Kidney (tissue), 14 donors: ENCODE measurements around the gene ZBTB44. TPM values are rescaled to one million over a fixed set of nuclear protein-coding genes. Genes with fewer than 3 reads are reported as not detected.
A peak's percentile ranks its signal among the peaks of the same experiment; 100 is the strongest.

Source experiments
- DNase-seq, 5 donors: peaks; one replicate each; pipeline ENCODE4 v3.0.0-alpha.2; 2013 to 2020
- FAIRE-seq: peaks from 2 replicates; lab custom pipeline; 2012; peaks lifted over from hg19 to GRCh38; lab: Jason Lieb, UNC
- H3K27ac ChIP-seq, 2 donors: one replicate each; pipeline ENCODE4 v1.7.0; 2013; ENCODE audit warnings: low read depth in 2 of 2, low read length in 2 of 2, inconsistent platforms in 1 of 2
- H3K27me3 ChIP-seq: one replicate; pipeline ENCODE4 v1.7.1; 2013; ENCODE audit warnings: low read length, inconsistent platforms; ENCODE audit not compliant: control insufficient read depth, insufficient read depth
- H3K36me3 ChIP-seq, 3 donors: one replicate each; pipeline versions ENCODE4 v1.7.0 to v1.7.1; 2013; ENCODE audit warnings: low read length in 3 of 3, control low read depth in 1 of 3, inconsistent platforms in 1 of 3; ENCODE audit not compliant: insufficient read depth in 3 of 3, control insufficient read depth in 2 of 3
- H3K4me1 ChIP-seq, 3 donors: one replicate each; pipeline versions ENCODE4 v1.7.0 to v1.7.1; 2013; ENCODE audit warnings: low read length in 3 of 3, inconsistent platforms in 1 of 3, low read depth in 1 of 3; ENCODE audit not compliant: control insufficient read depth in 2 of 3, insufficient read depth in 2 of 3
- H3K4me3 ChIP-seq, 3 donors: one replicate each; pipeline versions ENCODE4 v1.7.0 to v1.8.1; 2013; ENCODE audit warnings: low read length in 3 of 3, control low read depth in 1 of 3, inconsistent platforms in 1 of 3
- H3K9ac ChIP-seq, 3 donors: one replicate each; pipeline versions ENCODE4 v1.7.0 to v1.7.1; 2013; ENCODE audit warnings: low read length in 3 of 3, control low read depth in 1 of 3, inconsistent platforms in 1 of 3
- H3K9me3 ChIP-seq, 3 donors: one replicate each; pipeline versions ENCODE4 v1.7.0 to v1.7.1; 2013; ENCODE audit warnings: low read length in 3 of 3, control low read depth in 1 of 3, inconsistent platforms in 1 of 3; ENCODE audit not compliant: control insufficient read depth in 2 of 3, insufficient read depth in 1 of 3
- CTCF ChIP-seq: IDR thresholded peaks from 3 replicates; pipeline ENCODE4 v1.5.1; 2012; ENCODE audit warnings: mild to moderate bottlenecking, moderate library complexity, borderline replicate concordance; ENCODE audit not compliant: insufficient read depth; ENCODE audit errors: extremely low read depth
- intact Hi-C: fragments of 100-400 bp; cut with DNase I; formaldehyde crosslinking; loops from one replicate; pipeline ENCODE4 v1.11.1; 2022
- polyA plus RNA-seq: library from polyadenylated mRNA; stranded (reverse); fragments of 350-450 nt; fragmentation: Illumina TruSeq; extraction: RNeasy Lipid Tissue Mini Kit (QIAGEN cat#74804); gene quantifications from one replicate; pipeline ENCODE4 v1.2.3, GENCODE V29; 2014; ENCODE audit warnings: low read depth, low replicate concordance; ENCODE audit not compliant: insufficient read depth
- total RNA-seq: library from RNA; stranded (reverse); fragmentation: NEBNext Ultra II Directional; extraction: Animal tissue kit (Norgen Biotek cat#: 25700); gene quantifications from one replicate; pipeline ENCODE4 v1.2.1, GENCODE V29; 2021
- donor health status: control.
- donor health status: control.
- donor health status: control.
- donor health status: control.
- donor health status: control.
- donor health status: DM: yes; HTN: yes; CAD: no.
- donor health status: Normal renal cell carcinoma (clear cell type).

ZBTB44 gene
- total and polyA plus RNA-seq, 2 donors from 2014 or later: 13.1 to 59.7 TPM

DNA sequence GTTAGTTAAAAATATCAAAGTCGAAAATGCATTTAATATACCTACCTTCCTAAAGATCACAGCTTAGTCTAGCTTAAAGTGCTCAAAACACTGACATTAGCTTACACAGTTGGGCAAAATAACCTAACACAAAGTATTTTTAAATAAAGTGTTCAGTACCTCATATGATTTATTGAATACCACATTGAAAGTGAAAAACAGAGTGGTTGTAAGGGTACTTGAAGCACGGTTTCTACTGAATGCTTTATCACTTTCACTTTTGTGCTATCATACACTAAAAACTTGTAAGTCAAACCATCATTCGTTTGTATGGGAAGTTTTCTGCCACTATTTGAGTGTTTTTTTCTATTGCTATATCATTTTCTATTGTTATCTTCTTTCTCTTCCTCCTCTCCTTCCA, 36.6 kb downstream of the ZBTB44 start:
- Histone ChIP-seq H3K27ac (no peak overlapping the region), H3K9ac (no peak overlapping the region), H3K36me3 (no peaks in the 10 kb centered on the region), H3K4me3 (no peak overlapping the region), H3K27me3 (no peaks in the 10 kb centered on the region), H3K9me3 (peaks cover 0 to 5% (median 0%) of the 10 kb centered on the region in 3 donors), H3K4me1 (no peaks in the 10 kb centered on the region)
- DNase-seq: no peak
- no peak for TF ChIP-seq CTCF
- intact Hi-C loops: no loop called here
- no peak for FAIRE-seq

GRCh38 chr11:130272336-130272735, 42.4 kb downstream of the ZBTB44 start:
- FAIRE-seq (peak; percentile 25), DNase-seq (no peak)
- no peaks in the 10 kb centered on the region for H3K27me3 ChIP-seq
- H3K9me3 ChIP-seq: no peaks in the 10 kb centered on the region
- no peaks in the 10 kb centered on the region for H3K36me3 ChIP-seq
- intact Hi-C loops: no loop called here
- H3K4me1 ChIP-seq: no peaks in the 10 kb centered on the region
- no peak overlapping the region for H3K9ac ChIP-seq
- no peak overlapping the region for H3K27ac ChIP-seq
- TF ChIP-seq CTCF: no peak
- no peak overlapping the region for H3K4me3 ChIP-seq

DNA sequence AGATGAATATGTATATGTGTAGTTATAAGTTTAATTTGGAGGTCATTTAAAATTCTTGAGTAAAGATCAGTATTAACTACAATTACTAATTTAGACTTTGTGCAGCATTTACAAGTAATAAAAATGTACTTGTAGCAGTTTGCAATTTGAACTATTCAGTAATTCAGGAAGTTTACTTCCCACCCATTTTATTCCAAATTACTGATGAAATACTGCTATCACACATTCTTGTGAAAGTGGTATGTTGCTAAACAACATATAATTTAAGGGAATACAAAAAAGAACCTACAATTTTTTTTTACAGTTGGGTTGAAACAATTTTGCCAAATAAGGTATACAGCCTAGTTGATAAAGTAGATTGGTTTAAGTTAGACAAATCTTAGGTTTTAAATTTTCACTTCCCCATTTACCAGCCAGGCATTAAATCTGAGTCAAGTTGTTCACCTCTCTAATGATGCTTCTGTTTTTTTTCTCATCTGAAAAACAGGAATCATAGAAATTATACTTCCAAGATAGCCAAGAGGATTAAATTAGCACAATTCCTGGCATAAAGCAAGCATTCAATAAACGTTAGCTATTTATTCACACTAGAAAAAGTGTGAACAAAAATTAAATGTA, 45.3 kb downstream of the ZBTB44 start:
- intact Hi-C loops: no loop called here
- Histone ChIP-seq H3K27me3 (no peaks in the 10 kb centered on the region), H3K9ac (no peak overlapping the region), H3K9me3 (no peaks in the 10 kb centered on the region), H3K27ac (no peak overlapping the region), H3K36me3 (peaks cover 0 to 7% (median 2%) of the 10 kb centered on the region in 3 donors), H3K4me1 (no peaks in the 10 kb centered on the region), H3K4me3 (no peak overlapping the region)
- peak in 1 of 5 donors; percentile 20 for DNase-seq
- no peak for FAIRE-seq
- TF ChIP-seq CTCF: no peak

DNA sequence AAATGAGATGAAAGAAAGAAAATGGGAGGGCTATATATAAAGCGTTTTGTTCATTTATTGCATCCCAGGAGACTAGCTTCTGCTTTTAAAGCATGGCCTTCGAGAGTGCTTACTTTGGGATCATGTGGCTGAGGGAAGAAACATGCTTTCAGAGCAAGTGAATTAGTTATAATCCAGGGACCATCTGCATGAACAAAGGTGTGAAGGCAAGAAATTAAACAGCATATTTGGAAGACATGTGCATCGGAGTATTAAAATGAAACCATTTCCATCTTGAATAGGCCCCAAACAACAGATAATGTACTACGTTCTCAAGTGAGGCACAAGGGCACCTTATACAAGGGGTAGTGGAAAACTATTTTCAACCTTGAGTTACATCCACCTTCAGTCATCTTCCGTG, 51.4 kb downstream of the ZBTB44 start:
- intact Hi-C loops: no loop called here
- H3K36me3 ChIP-seq: peaks cover 4 to 7% (median 4%) of the 10 kb centered on the region in 3 donors
- TF ChIP-seq CTCF: no peak
- no peak for DNase-seq
- H3K9ac ChIP-seq: no peak overlapping the region
- H3K4me1 ChIP-seq: no peaks in the 10 kb centered on the region
- H3K4me3 ChIP-seq: no peak overlapping the region
- no peaks in the 10 kb centered on the region for H3K27me3 ChIP-seq
- no peak for FAIRE-seq
- H3K9me3 ChIP-seq: peaks cover 0 to 5% (median 0%) of the 10 kb centered on the region in 3 donors
- H3K27ac ChIP-seq: no peak overlapping the region
